OCI-LY7 (cell line): Measurements from ENCODE around the gene PNKP.

Source experiments
- EZH2phosphoT487 ChIP-seq: fragments of 200-600 bp; sonication (generic); IDR thresholded peaks from 2 replicates; pipeline ENCODE4 v1.6.1; 2018; ENCODE audit warnings: low read depth, borderline replicate concordance, mild to moderate bottlenecking, mixed run types, antibody characterized with exemption, low read length, moderate library complexity, mixed read lengths
- TF ChIP-seq, protein P1 (sequence below): fragments of 200-600 bp; sonication (generic); conservative IDR thresholded peaks from 2 replicates; pipeline ENCODE4 v1.5.1; 2014; ENCODE audit warnings: mild to moderate bottlenecking, antibody characterized with exemption, low read length, moderate library complexity, mixed read lengths

DNA sequence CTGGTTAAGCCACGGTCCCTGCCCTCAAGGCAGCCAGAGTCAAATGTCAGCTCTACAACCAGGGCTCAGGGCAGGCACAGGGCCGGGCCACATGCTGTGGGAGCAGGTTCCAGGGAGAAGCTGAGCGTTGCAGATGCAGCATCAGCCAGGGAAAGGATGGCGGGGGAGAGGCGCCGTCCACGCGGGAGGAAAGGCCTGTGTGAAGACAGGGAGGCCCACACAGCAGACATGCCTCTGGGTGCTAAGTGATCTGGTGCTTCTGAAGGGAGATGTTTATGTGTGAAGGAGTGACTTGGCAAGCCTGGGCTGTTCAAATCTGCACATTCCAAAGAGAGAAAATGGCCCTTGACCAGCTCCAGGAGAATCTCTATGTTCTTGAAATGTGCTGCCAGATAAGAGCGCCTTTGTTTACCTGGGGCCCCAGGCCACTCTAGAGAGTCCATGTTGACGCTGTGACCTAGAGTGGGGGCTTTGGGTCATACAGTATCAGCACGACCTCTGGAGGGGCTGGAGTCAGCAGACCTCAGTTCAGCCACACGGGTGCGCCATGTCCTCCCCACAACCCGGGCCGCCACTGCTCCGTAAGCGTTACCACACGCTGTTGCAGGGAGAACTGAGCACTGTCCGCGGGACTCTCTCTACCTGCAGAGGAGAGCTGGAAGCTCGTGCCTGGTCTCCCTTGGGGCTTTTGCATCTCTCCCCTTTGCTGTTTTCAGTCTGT is 45.7 kb upstream of the PNKP start:
- TF ChIP-seq, protein P1, sequence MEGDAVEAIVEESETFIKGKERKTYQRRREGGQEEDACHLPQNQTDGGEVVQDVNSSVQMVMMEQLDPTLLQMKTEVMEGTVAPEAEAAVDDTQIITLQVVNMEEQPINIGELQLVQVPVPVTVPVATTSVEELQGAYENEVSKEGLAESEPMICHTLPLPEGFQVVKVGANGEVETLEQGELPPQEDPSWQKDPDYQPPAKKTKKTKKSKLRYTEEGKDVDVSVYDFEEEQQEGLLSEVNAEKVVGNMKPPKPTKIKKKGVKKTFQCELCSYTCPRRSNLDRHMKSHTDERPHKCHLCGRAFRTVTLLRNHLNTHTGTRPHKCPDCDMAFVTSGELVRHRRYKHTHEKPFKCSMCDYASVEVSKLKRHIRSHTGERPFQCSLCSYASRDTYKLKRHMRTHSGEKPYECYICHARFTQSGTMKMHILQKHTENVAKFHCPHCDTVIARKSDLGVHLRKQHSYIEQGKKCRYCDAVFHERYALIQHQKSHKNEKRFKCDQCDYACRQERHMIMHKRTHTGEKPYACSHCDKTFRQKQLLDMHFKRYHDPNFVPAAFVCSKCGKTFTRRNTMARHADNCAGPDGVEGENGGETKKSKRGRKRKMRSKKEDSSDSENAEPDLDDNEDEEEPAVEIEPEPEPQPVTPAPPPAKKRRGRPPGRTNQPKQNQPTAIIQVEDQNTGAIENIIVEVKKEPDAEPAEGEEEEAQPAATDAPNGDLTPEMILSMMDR: peak; percentile 54
- TF ChIP-seq EZH2phosphoT487: no peak
